HG03135 (cell line): ENCODE measurements around the gene EEF2.

ENCODE experiments used
- ATAC-seq: cut with Tn5 transposase; IDR thresholded peaks from one replicate; pipeline ENCODE4 v1.9.1; 2021; ENCODE audit warnings: mild to moderate bottlenecking, moderate library complexity; ENCODE audit not compliant: unreplicated experiment

The EEF2 gene

DNA sequence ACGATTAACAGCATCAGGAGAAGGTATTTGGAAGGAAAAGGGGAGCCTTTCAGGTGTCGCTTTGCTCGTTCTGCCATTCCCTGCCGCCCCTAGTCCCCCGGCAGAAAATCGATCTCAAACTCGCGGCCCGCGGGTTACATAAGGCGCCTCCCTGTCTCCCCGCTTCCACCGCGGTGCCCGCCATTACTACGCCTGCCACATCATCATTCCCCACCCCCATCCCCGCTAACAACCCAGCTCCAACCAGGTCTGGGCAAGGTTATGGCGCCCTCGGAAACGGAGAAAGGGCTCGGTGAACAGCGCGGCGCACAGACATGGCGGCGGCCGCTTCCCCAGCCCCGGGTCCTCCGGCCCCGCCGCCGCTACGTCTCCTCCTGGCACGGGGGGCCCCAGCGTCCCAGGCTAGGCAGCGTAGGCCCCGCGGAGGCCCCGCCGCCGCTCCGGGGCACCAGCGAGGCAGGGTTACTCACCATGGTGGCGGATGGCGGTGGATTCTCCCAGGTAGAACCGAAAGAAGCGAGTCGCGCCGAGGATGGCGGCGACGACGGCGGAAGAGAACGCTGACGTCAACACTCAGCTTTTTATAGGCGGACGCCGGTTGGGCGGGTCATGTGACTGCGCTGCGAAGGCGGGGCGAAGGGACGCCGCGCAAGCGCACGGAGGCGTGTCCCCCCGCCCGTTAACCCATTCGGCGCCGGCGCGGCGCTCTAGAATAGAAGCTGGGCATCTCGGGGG, at the start of gene EEF2:
Gene EEF2, minus strand, starts transcription at position 556 of the 735 bp plus-strand sequence. Its CDS starts 83 bp downstream, at position 473.
- ATAC-seq, result peak; percentile 50

DNA sequence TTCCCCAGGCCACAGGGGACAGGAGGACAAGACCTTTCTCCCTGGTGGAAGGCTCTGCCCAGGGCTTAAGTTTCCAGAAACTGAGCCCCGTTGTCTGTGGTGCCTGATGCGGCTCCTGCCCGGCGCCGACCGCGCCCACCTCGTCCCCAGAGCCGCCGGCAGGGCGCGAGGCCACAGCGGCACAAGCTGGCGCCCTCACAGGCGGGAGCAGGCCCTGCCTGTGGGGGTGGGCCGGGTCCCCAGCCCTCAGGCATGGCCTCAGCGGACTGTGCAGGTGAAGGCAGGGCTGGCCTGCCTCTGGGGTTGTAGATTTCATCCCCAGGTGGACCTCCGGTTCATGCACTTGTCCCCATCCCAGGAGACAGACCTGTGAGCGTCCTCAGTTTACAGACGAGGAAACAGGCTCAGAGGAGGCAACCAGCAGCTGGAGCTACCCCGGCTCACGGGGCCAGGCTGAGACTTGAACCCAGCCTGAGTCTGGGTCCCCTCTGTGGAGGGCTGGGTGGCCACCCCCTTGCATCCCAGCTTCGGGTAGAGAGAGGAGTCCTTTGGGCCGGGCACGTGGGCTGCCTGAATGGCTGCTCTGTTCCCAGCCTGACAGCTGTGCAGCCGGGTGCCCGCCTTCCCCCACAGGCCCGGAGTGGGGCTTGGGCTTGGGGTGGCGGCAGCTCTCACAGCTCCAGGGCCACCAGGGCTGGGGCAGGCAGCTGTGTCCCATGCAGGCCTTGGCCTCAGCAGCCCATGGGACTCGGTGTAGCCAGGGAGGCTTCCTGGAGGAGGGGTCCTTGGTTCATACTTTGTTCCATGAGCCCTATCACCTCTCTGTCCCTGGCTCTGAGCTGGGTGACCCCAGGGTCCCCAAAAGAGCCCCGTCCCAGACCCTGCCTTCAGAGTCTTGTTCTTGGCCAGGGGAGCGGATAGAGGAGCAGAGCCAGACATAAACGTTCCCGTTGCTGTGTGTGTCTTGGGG, 49.1 kb upstream of the EEF2 start:
- no peak for ATAC-seq

DNA sequence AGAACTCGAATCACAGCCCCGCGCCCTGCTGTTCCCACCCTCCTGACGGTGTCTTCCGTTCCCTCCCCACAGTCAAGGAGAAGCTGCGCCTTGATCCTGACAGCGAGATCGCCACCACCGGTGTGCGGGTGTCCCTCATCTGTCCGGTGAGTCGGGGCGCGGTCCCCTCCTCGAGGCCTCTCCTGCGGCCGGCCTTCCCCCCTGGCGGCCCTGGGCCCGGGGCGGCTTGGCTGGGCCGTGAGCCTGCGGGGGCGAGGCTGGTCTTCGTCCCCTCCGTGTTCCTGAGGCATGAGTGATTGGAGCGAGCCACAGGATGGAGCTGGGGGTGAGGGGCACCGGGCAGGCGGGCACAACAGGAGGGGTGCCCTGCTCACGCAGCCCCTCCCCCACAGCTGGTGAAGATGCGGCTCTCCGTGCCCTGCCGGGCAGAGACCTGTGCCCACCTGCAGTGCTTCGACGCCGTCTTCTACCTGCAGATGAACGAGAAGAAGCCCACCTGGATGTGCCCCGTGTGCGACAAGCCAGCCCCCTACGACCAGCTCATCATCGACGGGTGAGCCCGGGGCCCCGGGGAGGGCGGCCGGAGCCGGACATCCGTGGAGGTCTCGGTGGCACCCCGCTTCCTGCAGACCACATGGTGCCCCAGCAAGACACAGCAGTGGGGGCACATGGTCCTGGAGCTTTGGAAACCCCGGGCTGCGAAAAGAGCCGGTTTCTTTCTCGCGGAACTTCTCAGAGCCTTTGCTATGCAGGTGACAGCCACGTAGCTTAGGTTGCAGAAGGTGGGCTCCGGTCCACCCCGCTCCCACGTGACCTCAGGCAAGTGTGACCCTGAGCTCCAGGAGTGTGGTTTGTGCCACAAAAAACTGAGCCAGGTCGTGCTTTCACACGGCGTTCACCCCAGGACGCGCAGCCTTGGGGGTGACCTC, 48.0 kb upstream of the EEF2 start:
- no peak for ATAC-seq

DNA sequence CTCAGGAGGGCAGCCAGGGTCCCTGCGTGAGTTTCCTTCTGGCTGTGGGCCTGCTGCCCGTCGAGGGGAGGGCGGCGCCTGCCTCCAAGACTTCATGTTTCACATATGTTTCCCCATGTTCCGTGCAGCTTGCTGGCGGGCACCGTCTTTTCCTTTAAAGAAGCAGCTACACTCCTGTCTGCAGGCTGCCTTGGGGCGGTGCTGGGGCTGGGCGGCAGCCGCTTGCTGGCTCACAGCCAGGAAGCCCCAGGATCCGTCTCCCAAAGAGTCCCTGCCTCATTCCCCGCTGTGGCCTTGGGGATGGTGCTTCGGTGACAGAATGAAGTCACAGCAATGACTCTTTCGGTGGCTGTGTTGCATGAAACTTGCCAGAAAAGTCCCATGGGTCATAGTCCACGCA, 47.2 kb upstream of the EEF2 start:
- no peak for ATAC-seq

DNA sequence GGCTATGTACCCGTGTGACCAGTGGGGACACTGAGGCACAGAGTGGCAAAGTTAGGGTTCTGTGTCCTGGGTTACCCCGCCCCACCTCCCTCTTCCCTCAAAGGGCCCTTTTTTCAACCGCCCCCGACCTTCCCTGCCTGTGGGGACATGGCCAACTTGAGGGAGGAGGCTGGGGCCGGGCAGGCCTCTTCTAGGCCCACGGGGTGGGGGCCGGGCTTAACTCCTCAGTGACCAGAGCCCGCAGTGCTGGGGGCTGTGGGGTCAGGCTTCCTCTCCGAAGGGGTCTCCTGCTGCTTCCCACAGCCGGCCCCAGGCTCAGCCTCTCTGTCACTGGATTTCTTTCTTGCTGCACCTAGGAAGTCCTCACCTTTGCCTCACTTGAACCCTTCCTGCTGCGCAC, 46.2 kb upstream of the EEF2 start:
- no peak for ATAC-seq

DNA sequence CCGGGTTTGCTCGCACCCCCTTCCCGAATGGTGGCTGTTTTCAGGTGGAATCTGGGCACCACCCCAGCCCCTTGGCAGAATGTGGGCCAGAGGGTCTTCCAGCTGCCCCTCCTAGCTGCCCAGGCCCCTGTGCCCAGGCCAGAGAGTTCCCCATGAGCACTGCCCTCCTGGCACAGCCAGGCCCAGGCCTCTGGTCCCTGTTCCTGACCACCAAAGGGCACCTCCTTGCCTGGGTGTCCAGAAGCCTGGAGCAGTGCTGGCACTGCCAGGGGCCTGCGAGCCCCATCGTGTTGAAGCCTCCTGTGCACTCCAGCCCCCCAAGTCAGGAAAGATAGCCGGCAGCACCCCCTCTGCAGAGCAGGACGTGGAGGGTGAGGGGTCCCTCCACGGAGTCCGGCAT, 45.7 kb upstream of the EEF2 start:
- ATAC-seq, result no peak

DNA sequence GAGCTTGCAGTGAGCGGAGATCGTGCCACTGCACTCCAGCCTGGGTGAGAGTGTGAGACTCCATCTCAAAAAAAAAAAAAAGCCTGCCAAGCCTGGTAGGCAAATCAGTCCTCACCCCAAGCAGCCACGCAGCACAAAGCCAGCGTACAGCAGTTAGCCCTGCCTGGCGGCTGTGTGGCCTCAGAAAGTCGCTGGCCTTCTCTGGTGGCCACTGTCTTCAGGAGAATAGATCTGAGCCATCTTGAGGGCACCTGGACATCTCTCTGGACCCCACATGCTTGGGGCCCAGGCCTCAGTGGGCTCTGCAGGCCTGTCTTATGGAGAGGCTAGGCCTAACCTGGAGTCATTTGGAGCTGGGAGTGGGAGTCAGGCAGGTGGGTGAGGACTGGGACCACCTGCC, 45.3 kb upstream of the EEF2 start:
- no peak for ATAC-seq

DNA sequence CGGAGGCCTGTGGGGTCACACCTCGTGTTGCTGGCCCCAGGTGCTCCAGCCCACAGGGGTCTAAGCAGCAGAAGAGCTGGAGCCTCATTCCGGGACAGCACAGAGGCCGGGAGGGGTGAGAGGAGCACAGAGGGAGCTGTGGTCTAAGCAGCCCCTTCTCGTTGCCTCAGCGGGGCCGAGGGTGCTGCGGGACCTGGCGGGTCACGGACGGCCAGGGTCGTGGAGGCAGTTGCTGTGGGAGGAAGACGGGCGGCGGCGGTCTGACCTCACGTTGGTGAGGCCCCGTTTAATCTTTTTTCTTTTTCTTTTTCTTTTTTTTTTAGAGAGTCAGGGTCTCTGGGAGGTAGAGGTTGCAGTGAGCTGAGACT, 44.0 kb upstream of the EEF2 start:
- no peak for ATAC-seq

DNA sequence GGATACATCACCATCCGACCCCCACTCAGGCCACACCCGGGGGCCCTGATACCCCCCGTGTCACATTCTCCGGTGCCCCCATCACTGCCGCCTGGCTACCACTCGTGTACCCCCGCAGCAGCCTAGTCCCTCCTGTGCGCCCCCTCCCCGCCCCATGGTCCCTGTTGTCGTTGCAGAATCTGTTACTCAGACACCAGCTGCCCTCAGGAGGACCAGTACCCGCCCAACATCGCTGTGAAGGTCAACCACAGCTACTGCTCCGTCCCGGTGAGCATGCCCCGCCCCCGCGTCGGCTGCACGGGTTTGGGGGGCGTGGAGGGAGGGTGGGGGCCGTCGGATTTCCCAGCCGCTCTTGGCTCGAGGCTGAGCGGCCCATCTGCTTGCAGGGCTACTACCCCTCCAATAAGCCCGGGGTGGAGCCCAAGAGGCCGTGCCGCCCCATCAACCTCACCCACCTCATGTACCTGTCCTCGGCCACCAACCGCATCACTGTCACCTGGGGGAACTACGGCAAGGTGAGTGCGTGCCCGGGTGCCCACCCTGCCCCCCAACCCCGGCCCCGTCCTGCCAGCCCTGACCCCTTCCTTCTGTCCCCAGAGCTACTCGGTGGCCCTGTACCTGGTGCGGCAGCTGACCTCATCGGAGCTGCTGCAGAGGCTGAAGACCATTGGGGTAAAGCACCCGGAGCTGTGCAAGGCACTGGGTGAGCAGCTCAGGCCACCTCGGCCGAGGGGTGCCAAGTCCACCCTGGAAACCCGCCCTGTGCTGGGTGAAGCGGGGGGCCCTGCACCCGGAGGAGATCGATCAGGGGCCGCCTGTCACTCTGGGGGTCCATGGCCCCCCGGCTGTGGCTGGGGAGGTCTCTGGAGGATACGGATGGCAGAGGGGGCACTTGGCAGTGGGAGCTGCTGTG, 43.3 kb upstream of the EEF2 start:
- ATAC-seq, result no peak

DNA sequence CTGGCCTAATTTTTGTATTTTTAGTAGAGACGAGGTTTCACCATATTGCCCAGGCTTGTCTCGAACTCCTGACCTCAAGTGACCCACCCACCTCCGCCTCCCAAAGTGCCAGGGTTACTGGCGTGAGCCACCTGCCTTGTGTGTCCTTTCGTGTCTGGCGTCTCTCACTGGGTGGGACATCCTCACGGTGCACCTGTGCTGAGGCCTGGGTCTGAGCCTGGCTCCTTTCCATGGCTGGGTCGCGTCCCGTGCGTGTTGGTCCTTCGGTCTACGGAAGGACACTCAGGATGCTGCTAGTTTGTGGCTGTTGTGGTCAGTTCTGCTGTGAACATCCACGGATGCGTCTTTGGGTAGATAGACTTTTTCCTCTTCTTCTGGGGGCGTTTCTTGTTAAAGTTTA, 41.9 kb upstream of the EEF2 start:
- no peak for ATAC-seq

DNA sequence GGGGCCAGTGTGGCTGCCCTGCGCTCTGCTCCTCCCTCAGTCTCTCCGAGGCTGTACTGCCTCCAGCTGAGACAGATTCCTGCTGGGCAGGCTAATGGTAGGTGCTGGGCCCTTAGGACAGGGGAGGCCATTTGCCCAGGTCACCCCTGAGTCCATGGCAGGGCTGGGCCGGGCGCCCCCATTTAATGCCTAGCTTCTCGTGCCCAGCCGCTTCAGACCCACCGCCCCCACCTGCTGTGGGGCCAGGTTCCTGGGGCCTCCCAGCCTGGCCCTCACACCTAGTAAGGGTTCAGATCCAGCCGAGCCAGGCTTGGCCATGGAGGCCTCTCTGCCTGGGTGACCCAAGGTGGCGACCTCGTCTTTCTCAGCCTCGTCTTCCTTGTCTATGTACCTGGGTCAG, 40.1 kb upstream of the EEF2 start:
- no peak for ATAC-seq

DNA sequence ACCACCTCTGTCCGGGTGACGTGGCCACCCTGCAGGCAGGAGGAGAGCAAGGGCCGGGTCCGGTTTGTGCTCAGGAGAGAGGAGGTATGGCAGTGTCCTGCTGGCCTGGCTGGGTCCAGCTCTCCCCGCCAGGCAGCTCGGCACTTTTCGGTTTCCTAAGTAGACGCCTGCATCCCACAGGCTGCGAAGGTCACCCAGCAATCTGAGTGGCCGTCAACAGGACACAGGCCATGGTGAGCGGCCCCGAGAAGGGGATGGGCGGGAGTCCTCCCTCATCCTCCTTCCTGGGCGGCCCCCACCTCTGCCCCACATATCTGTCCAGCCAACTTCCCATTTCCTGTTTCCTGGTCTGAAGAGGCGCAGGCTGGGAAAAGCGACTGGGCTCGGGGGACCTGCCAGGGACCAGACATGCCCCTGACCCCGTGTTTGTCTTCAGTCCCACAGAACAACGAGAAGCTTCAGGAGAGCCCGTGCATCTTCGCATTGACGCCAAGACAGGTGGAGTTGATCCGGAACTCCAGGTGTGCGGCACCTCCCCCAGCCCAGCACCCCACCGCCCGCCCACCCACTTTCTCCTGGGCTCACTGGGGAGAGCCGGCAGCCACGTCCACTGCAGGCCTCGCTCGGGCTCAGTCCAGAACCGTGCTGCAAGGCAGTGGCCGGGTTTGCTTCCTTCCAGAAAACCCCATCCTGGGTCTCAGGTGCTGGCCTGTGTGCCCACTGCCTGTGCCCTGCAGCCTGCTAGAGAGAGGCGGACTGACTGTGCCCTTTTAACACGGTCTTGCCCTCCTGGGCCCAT, 38.5 kb upstream of the EEF2 start:
- no peak for ATAC-seq

DNA sequence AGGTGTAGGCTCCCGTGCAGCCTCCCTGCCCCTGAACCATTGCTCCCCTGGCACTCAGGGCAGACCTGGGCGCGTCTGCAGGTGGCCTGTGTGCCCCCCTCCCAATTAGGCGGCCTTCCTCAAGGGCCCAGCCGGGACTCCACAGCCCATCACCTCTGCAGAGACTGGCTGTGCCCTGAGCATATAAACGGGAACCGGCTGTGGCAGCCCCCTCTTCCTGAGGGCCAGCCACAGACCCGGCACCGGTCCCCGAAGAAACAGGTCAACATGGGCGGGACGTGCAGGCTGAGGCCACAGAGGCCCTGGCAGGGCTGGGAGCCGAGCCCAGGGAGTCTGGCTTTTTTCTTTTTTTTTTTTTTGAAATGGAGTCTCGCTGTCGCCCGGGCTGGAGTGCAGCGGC, 34.3 kb upstream of the EEF2 start:
- no peak for ATAC-seq

DNA sequence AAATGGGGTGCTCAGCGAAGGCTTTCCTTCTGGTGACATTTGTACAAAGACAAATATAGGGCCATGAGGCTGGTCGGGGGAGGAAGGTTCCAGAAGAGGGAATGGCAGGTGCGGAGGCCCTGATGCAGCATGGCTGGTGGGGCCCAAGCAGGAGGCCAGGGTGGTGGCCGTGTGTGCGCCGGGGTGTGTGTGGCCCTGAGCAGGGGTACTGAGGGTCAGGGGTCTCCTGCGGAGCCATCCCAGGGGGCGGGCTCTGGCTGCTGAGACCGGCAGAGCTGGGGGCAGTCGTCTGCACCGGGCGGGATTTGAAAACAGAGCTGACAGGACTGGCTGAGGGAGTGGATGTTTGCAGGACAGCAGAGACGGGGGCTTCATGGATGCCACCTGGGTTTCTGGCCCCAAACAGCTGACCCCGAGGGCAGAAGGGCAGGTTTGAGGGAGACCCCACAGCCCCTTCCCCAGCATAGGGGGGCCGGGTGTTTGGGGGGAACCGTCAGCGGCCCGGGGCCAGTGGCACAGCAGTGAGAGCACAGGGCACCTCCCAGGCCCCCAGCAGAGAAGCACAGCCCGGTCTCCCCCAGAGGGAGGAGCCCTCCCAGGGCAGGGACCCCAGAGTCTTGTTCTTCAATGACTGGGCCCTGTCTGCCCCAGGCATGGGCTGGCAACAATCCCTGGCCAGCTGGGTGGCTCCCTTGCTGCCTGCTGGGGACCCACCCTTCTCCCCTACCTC, 33.7 kb upstream of the EEF2 start:
- ATAC-seq, result no peak

DNA sequence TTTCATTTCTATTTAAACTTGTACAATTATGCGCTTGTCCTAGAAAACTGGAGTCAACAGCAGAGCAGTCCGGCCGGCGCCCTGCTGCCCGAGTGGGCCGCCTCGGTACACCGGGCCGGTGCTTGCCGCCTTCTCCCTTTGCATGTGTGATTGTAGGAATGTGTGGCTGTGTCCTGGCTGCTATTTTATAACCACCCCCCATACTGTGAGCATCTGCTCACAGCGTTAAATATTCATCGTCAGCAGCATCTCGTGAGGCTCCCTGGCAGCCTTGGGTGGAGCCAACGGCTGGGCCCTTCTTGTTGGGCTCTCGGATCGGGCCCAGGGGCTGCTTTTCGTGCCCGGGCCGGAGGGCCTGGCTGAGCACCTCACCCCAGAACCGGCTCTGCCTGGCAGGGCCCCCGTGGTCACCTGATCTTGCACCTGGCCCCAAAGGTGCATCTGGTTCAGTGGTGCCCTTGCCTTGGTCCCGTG, 32.9 kb upstream of the EEF2 start:
- no peak for ATAC-seq

DNA sequence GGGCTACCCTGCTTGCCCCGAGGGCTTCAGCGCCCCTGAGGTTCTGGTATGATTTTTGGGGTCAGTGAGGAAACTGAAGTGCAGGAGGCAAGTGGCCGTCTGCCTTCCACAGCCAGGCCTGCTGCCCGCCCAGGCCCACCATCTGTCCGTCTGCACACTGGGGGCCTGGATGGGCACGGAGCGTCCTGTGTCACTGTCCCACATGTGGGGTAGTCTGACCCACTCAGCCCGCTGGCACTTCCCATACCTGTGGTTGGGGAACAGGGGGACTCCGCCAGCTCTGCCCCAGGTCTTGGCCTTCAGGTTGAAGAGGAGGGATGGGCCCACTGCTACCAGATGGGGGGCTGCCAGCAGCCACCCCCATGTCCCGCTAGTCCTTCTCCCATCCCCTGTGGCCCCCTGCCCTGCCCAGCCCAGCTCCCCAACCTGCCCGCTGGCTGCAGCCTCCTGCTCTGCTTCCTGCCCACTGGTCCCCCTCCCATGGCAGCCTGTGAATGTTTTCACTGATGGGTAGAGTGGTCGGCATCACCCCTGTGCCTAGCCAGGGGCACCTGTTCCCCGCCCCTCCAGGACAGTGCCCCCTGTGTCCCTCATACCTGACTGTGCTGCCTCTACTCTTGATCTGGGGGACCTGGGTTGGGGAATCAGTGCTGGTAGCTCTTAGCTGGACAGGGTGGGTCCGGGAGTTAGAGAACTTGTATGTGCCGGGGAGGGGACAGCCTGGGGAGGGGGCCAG, 31.8 kb upstream of the EEF2 start:
- no peak for ATAC-seq

DNA sequence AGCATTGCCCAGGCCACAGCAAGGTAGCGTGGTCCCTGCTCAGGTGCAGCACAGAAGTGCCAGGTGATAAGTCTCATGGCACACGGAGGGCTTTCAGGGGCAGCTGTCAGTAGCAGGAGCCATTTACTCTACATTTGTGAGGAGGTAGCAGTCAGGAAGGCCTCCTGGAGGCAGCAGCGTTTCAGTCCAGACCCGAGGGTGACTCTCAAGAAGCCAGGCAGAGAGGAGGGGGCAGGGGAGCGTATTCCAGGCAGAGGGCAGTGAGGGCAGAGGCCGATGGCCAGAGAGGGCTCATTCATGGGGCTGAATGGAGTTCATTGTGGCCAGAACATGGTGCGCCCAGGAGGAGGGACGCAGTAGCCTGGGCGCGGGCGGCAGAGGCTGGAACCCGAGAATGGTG, 31.2 kb upstream of the EEF2 start:
- ATAC-seq, result no peak
